Heart right ventricle (tissue), 16 donors: ENCODE data around the gene PACS1. TPM values are rescaled to one million over a fixed set of nuclear protein-coding genes. Genes with fewer than 3 reads are reported as not detected.

Experiments used
- ATAC-seq, 8 donors: fragments of 200-7000 bp; cut with Tn5 transposase; one replicate each; pipeline ENCODE4 v1.9.1; 2020; ENCODE audit warnings: mild to moderate bottlenecking in 8 of 8, moderate library complexity in 8 of 8, moderate number of reproducible peaks in 1 of 8
- DNase-seq, 2 donors: peaks; one replicate each; pipeline ENCODE4 v3.0.0-alpha.2; 2020
- H3K27ac ChIP-seq, 10 donors: fragments of 200-600 bp; sonication (generic) in 2 of 10; one replicate each; pipeline versions ENCODE4 v1.5.0 to v1.8.0; 2020 to 2022; ENCODE audit warnings: mild to moderate bottlenecking in 3 of 10
- H3K27me3 ChIP-seq, 7 donors: fragments of 200-600 bp; one replicate each; pipeline ENCODE4 v1.8.0; 2021 to 2022; ENCODE audit warnings: mild to moderate bottlenecking in 2 of 7
- H3K36me3 ChIP-seq, 9 donors: fragments of 200-600 bp; sonication (generic) in 1 of 9; one replicate each; pipeline versions ENCODE4 v1.5.0 to v1.8.0; 2020 to 2022; ENCODE audit warnings: mild to moderate bottlenecking in 2 of 9
- H3K4me1 ChIP-seq, 9 donors: fragments of 200-600 bp; sonication (generic) in 1 of 9; one replicate each; pipeline versions ENCODE4 v1.5.0 to v1.8.0; 2020 to 2022; ENCODE audit warnings: mild to moderate bottlenecking in 4 of 9
- H3K4me3 ChIP-seq, 10 donors: fragments of 200-600 bp; sonication (generic) in 2 of 10; one replicate each; pipeline versions ENCODE4 v1.5.0 to v1.8.0; 2020 to 2022; ENCODE audit warnings: mild to moderate bottlenecking in 7 of 10, moderate library complexity in 2 of 10
- H3K9me3 ChIP-seq, 11 donors: fragments of 200-600 bp in 10 of 11; sonication (generic) in 2 of 11; one replicate each; pipeline versions ENCODE4 v1.5.0 to v1.8.0; 2013 to 2022; ENCODE audit warnings: mild to moderate bottlenecking in 2 of 11, control low read depth in 1 of 11, moderate library complexity in 1 of 11
- CTCF ChIP-seq, 9 donors: fragments of 200-600 bp; sonication (generic) in 2 of 9; IDR thresholded peaks; one replicate each; pipeline versions ENCODE4 v1.5.0 to v1.8.0; 2021 to 2022; ENCODE audit warnings: antibody characterized with exemption in 9 of 9, mild to moderate bottlenecking in 5 of 9, moderate library complexity in 1 of 9
- WGBS, 2 donors: extraction: QIAGEN DNeasy Blood & Tissue Kit; methylation state at CpG; one replicate each; pipeline ENCODE4 v1.1.7; 2013; ENCODE audit warnings: inconsistent platforms in 1 of 2; 5-methylcytosine and 5-hydroxymethylcytosine counted together
- intact Hi-C, 10 donors: fragments of 100-400 bp; cut with DNase I; formaldehyde crosslinking; loops; one replicate each; pipeline versions ENCODE4 v1.11.1 to v1.14.2; 2022
- polyA plus RNA-seq, 2 donors: library from polyadenylated mRNA; stranded (reverse); fragments of 200-250 nt; gene quantifications; one replicate each; pipeline ENCODE4 v1.2.3, GENCODE V29; 2013
- total RNA-seq, 10 donors: library from RNA; stranded (reverse); fragmentation: NEBNext Ultra II Directional in 3 of 10; extraction: Animal tissue kit (Norgen Biotek cat#: 25700) in 3 of 10; gene quantifications; one replicate each; pipeline versions ENCODE4 v1.2.1 to v1.2.4, GENCODE V29; 2021 to 2023
- donor health status: Arrhythmogenic right ventricular cardiomyopathy.
- donor health status: ischemic (EF 13 %, LVEDD 7.1; RV severe dilation, severe dysfunction).
- donor health status: healthy with polysubstance abuse.
- donor health status: DM: no; HTN: yes; CAD: no.
- donor health status: DM: no; HTN: no; CAD: no.
- donor health status: ischemic (EF 25% LVEDD 6.9; RV normal size, moderate dysfunction).
- donor health status: ischemic (EF 25% LVEDD 5.7; RV mildly dilated, moderate dysfunction).
- donor health status: healthy.
- donor health status: DM: yes; HTN: yes; CAD: no.
- donor health status: Ischemic cardiomyopathy.
- donor health status: ischemic (EF 35%, LVEDD 5.7; RV mildly dilated, moderate dysfunction).
- donor health status: nonischemic (EF 11% LVEDD 7.7; RV severe dilation, severe dysfunction).
- donor health status: DM: yes; HTN: yes; CAD: no.
- donor health status: PGD.
- donor health status: ischemic (EF 29% LVEDD 5.4; RV normal size, mild dysfunction).
- donor health status: nonischemic (EF 23%, LVEDD 6.1; RV moderate dilation, normal function).

PACS1 gene
- total and polyA plus RNA-seq, 12 donors, result 24.1 to 121 (median 69.7) TPM

- Histone ChIP-seq H3K4me1 (peaks cover 12 to 35% (median 18%) of the 10 kb centered on the region in 9 donors), H3K27ac (no peak overlapping the region), H3K4me3 (no peak overlapping the region), H3K36me3 (peaks cover 0 to 96% (median 78%) of the 10 kb centered on the region in 9 donors), H3K9me3 (peaks cover 0 to 3% (median 0%) of the 10 kb centered on the region in 11 donors), H3K27me3 (no peaks in the 10 kb centered on the region)
- intact Hi-C loops, result no loop called here
- TF ChIP-seq CTCF (IDR thresholded peaks at IDR 0.05), result no peak
- ATAC-seq, result no peak
- WGBS, 2 donors, result 95 to 98% methylated on average over 1 of the region's 1 CpG
- no peak for DNase-seq
Observed at GRCh38 chr11:66064571-66064970, 5.5 kb upstream of the PACS1 start.

GRCh38 chr11:66066751-66067150, 3.3 kb upstream of the PACS1 start:
- no peak for ATAC-seq
- peaks cover 12 to 46% (median 28%) of the 10 kb centered on the region in 9 donors for H3K4me1 ChIP-seq
- peaks cover 0 to 3% (median 0%) of the 10 kb centered on the region in 11 donors for H3K9me3 ChIP-seq
- no peaks in the 10 kb centered on the region for H3K27me3 ChIP-seq
- H3K4me3 ChIP-seq, result no peak overlapping the region
- H3K36me3 ChIP-seq, result peaks cover 0 to 74% (median 57%) of the 10 kb centered on the region in 9 donors
- no peak for DNase-seq
- intact Hi-C loops, result loop anchor here in 4 of 10 donors (5.0 kb wide), 1 partner anchor 66 kb away; no protein-coding TSS in a partner anchor
- peak overlapping the region in 2 of 10 donors; percentile 5 to 99 for H3K27ac ChIP-seq
- TF ChIP-seq CTCF (IDR thresholded peaks at IDR 0.05), result no peak
- 82 to 83% methylated on average over 3 of the region's 3 CpGs for WGBS, 2 donors

- peaks cover 12 to 55% (median 35%) of the 10 kb centered on the region in 9 donors for H3K4me1 ChIP-seq
- WGBS, 2 donors, result 87 to 91% methylated on average over 4 of the region's 4 CpGs
- ATAC-seq (no peak), DNase-seq (no peak)
- TF ChIP-seq CTCF (IDR thresholded peaks at IDR 0.05), result no peak
- H3K27me3 ChIP-seq, result no peaks in the 10 kb centered on the region
- H3K9me3 ChIP-seq, result peaks cover 0 to 3% (median 0%) of the 10 kb centered on the region in 11 donors
- H3K27ac ChIP-seq, result peak overlapping the region in 9 of 10 donors; percentile 96 to 100 (median 99)
- peaks cover 0 to 70% (median 49%) of the 10 kb centered on the region in 9 donors for H3K36me3 ChIP-seq
- intact Hi-C loops, result loop anchor here in 4 of 10 donors (2.0 to 5.0 kb wide), 2 partner anchors 15 to 65 kb away; partner anchors contain the start of gene SF3B2 (in 1 of the 4)
- no peak overlapping the region for H3K4me3 ChIP-seq
Observed at GRCh38 chr11:66067640-66068039, 2.4 kb upstream of the PACS1 start.

GRCh38 chr11:66068154-66068821, 1.8 kb upstream of the PACS1 start:
- ATAC-seq (peak; percentile 12 to 73 (median 54)), DNase-seq (peak; percentile 70 to 71)
- peak; percentile 79 to 95 (median 90) for TF ChIP-seq CTCF (IDR thresholded peaks at IDR 0.05)
- Histone ChIP-seq H3K4me1 (peaks cover 12 to 60% (median 35%) of the 10 kb centered on the region in 9 donors), H3K27me3 (no peaks in the 10 kb centered on the region), H3K4me3 (no peak overlapping the region), H3K27ac (peak overlapping the region; percentile 96 to 100 (median 99)), H3K9me3 (peaks cover 0 to 3% (median 0%) of the 10 kb centered on the region in 11 donors), H3K36me3 (peaks cover 0 to 68% (median 43%) of the 10 kb centered on the region in 9 donors)
- intact Hi-C loops, result loop anchor here in 4 of 10 donors (2.0 to 5.0 kb wide), 2 partner anchors 15 to 64 kb away; partner anchors contain the start of gene SF3B2 (in 1 of the 4)
- 41 to 42% methylated on average over 17 of the region's 17 CpGs for WGBS, 2 donors
